Activated CD8-positive, alpha-beta T cell treated with anti-CD3 and anti-CD28 coated beads, Interleukin-2, amount 10 ng/mL, durations not matched to agents 7 days and 5 days (primary cell): ENCODE measurements around the gene TMEM18. TPM values are rescaled to one million over a fixed set of nuclear protein-coding genes. Genes with fewer than 3 reads are reported as not detected.

Experiments used
- ATAC-seq: fragments of 150-1000 bp; cut with Tn5 transposase; one replicate; pipeline ENCODE4 v1.10.0; 2021; ENCODE audit warnings: moderate library complexity
- CTCF ChIA-PET: fragments of 350-600 bp; sonication (Branson Sonifier 250); formaldehyde crosslinking; loops from one replicate; lab custom pipeline; 2021; ENCODE audit warnings: antibody characterized with exemption; lab: Charles Lee
- POLR2A ChIA-PET: fragments of 350-600 bp; sonication (Branson Sonifier 250); formaldehyde crosslinking; loops from one replicate; lab custom pipeline; 2021; ENCODE audit warnings: antibody characterized with exemption; lab: Charles Lee
- DNase-seq: peaks from one replicate; pipeline ENCODE4 v3.0.0-alpha.2; 2020
- H3K27ac Mint-ChIP-seq: one replicate; pipeline ENCODE4 v1.8.0; 2021; ENCODE audit warnings: mild to moderate bottlenecking, mixed read lengths
- H3K27me3 Mint-ChIP-seq: one replicate; pipeline ENCODE4 v1.8.0; 2021; ENCODE audit warnings: low read depth, mixed read lengths
- H3K36me3 Mint-ChIP-seq: one replicate; pipeline ENCODE4 v1.8.0; 2021; ENCODE audit warnings: low read depth, mixed read lengths
- H3K4me1 Mint-ChIP-seq: one replicate; pipeline ENCODE4 v1.8.0; 2021; ENCODE audit warnings: low read depth, mixed read lengths
- H3K4me3 Mint-ChIP-seq: one replicate; pipeline ENCODE4 v1.8.0; 2021; ENCODE audit warnings: mild to moderate bottlenecking, mixed read lengths
- H3K9me3 Mint-ChIP-seq: one replicate; pipeline ENCODE4 v1.8.0; 2022; ENCODE audit warnings: mixed read lengths; ENCODE audit not compliant: insufficient read depth
- total RNA-seq, 2 experiments: library from RNA; stranded (reverse); gene quantifications; one replicate each; pipeline ENCODE4 v1.2.3, GENCODE V29; 2021

Gene TMEM18
- total RNA-seq, 2 experiments from 2014 or later = 31.1 to 32.0 TPM

- H3K4me1 Mint-ChIP-seq = peaks cover 46% of the 10 kb centered on the region
- no peak overlapping the region for H3K27ac Mint-ChIP-seq
- ATAC-seq (no peak), DNase-seq (no peak)
- H3K27me3 Mint-ChIP-seq = no peaks in the 10 kb centered on the region
- no peaks in the 10 kb centered on the region for H3K9me3 Mint-ChIP-seq
- H3K4me3 Mint-ChIP-seq = no peak overlapping the region
- POLR2A ChIA-PET = no interaction called here
- H3K36me3 Mint-ChIP-seq = peaks cover 14% of the 10 kb centered on the region
- CTCF ChIA-PET = no interaction called here
These were observed 18.8 kb downstream of the TMEM18 start for GRCh38 chr2:658426-658825.

GRCh38 chr2:657766-658165 lies 19.4 kb downstream of the TMEM18 start:
- ATAC-seq = no peak
- no peak overlapping the region for H3K27ac Mint-ChIP-seq
- CTCF ChIA-PET = no interaction called here
- H3K4me1 Mint-ChIP-seq = peaks cover 46% of the 10 kb centered on the region
- POLR2A ChIA-PET = no interaction called here
- H3K9me3 Mint-ChIP-seq = no peaks in the 10 kb centered on the region
- H3K36me3 Mint-ChIP-seq = peaks cover 7% of the 10 kb centered on the region
- no peak overlapping the region for H3K4me3 Mint-ChIP-seq
- no peaks in the 10 kb centered on the region for H3K27me3 Mint-ChIP-seq
- DNase-seq = no peak

DNA sequence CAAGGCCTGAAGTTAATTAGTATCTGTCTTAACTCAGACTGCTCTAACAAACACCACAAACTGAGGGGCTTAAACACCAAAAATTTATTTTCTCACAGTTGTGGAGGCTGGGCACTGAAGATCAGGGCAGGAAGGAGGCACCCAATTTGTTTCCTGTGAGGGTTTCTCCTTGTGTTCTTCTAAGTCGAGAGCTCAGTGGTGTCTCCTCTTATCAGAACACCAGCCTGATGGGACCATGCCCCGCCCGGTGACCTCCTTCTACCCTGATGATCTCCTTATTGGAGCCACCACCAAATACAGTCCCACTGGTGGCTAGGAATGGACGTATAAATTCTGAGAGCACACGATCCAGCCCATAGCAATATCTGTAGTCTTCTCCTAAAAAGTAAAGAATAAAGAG lies 20.5 kb downstream of the TMEM18 start:
- H3K27ac Mint-ChIP-seq = no peak overlapping the region
- no peaks in the 10 kb centered on the region for H3K9me3 Mint-ChIP-seq
- no peak overlapping the region for H3K4me3 Mint-ChIP-seq
- H3K36me3 Mint-ChIP-seq = no peaks in the 10 kb centered on the region
- ChIA-PET CTCF (interaction anchor here (1.5 kb wide), 1 partner anchor 20 kb away, joined by 4 read pairs; no protein-coding TSS in a partner anchor), POLR2A (interaction anchor here (1.0 kb wide), 1 partner anchor 21 kb away, joined by 3 read pairs; the partner anchor contains the start of gene TMEM18)
- ATAC-seq = peak; percentile 78
- peaks cover 41% of the 10 kb centered on the region for H3K4me1 Mint-ChIP-seq
- DNase-seq = peak; percentile 35
- no peaks in the 10 kb centered on the region for H3K27me3 Mint-ChIP-seq

GRCh38 chr2:655626-656025 lies 21.6 kb downstream of the TMEM18 start:
- CTCF ChIA-PET = interaction anchor here (1.5 kb wide), 1 partner anchor 19 kb away, joined by 4 read pairs; no protein-coding TSS in a partner anchor
- peaks cover 38% of the 10 kb centered on the region for H3K4me1 Mint-ChIP-seq
- no peaks in the 10 kb centered on the region for H3K9me3 Mint-ChIP-seq
- no peaks in the 10 kb centered on the region for H3K36me3 Mint-ChIP-seq
- POLR2A ChIA-PET = no interaction called here
- H3K27ac Mint-ChIP-seq = no peak overlapping the region
- peak; percentile 49 for ATAC-seq
- no peaks in the 10 kb centered on the region for H3K27me3 Mint-ChIP-seq
- DNase-seq = no peak
- H3K4me3 Mint-ChIP-seq = no peak overlapping the region

- H3K4me1 Mint-ChIP-seq = peaks cover 38% of the 10 kb centered on the region
- ChIA-PET POLR2A (no interaction called here), CTCF (no interaction called here)
- no peaks in the 10 kb centered on the region for H3K9me3 Mint-ChIP-seq
- no peaks in the 10 kb centered on the region for H3K36me3 Mint-ChIP-seq
- H3K27me3 Mint-ChIP-seq = no peaks in the 10 kb centered on the region
- DNase-seq = no peak
- no peak overlapping the region for H3K27ac Mint-ChIP-seq
- no peak for ATAC-seq
- H3K4me3 Mint-ChIP-seq = no peak overlapping the region
These were observed 22.3 kb downstream of the TMEM18 start for GRCh38 chr2:654896-655295.

- H3K27me3 Mint-ChIP-seq = no peaks in the 10 kb centered on the region
- no peak overlapping the region for H3K27ac Mint-ChIP-seq
- H3K4me3 Mint-ChIP-seq = no peak overlapping the region
- no peaks in the 10 kb centered on the region for H3K9me3 Mint-ChIP-seq
- ChIA-PET CTCF (no interaction called here), POLR2A (interaction anchor here (0.9 kb wide), 1 partner anchor 10 kb away, joined by 4 read pairs; no protein-coding TSS in a partner anchor)
- H3K4me1 Mint-ChIP-seq = peaks cover 38% of the 10 kb centered on the region
- no peaks in the 10 kb centered on the region for H3K36me3 Mint-ChIP-seq
- DNase-seq = peak; percentile 9
- no peak for ATAC-seq
These were observed 23.4 kb downstream of the TMEM18 start for GRCh38 chr2:653645-654425.

DNA sequence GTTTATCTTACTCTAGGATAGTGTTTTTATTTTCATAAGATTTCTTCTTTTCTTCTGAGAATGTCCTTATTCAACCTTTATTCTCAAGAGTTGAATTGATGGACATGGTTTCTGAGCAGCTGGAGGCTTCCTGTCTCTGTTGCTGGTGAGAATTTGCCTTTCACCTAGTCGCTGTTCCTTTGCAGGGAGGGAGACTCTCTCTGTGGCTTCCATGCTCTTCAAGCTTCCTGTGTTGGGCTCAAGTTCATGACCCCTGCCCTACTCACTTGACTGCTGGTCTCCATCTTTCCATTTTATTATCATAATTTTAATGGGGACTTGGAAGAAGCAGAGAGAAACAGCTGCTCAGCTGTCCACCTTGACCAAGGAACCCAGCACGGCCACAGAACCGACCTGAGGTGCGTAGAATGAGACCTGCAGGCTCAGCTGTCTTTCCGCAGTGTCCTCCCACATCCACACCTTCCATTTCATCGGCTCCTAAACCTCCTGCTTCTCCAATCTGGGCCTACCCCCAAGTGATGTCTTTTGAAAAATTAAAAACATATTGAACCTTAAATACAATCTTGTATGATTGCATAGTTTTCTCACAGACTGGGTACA lies 24.2 kb downstream of the TMEM18 start:
- H3K9me3 Mint-ChIP-seq = no peaks in the 10 kb centered on the region
- H3K27ac Mint-ChIP-seq = no peak overlapping the region
- CTCF ChIA-PET = no interaction called here
- no peak overlapping the region for H3K4me3 Mint-ChIP-seq
- no peaks in the 10 kb centered on the region for H3K27me3 Mint-ChIP-seq
- no peaks in the 10 kb centered on the region for H3K36me3 Mint-ChIP-seq
- peaks cover 38% of the 10 kb centered on the region for H3K4me1 Mint-ChIP-seq
- ATAC-seq (no peak), DNase-seq (peak; percentile 25)
- POLR2A ChIA-PET = interaction anchor here (0.9 kb wide), 1 partner anchor 10 kb away, joined by 4 read pairs; no protein-coding TSS in a partner anchor

- Mint-ChIP-seq H3K27ac (no peak overlapping the region), H3K27me3 (no peaks in the 10 kb centered on the region), H3K4me1 (peaks cover 29% of the 10 kb centered on the region), H3K4me3 (no peak overlapping the region), H3K36me3 (no peaks in the 10 kb centered on the region), H3K9me3 (no peaks in the 10 kb centered on the region)
- DNase-seq = no peak
- CTCF ChIA-PET = no interaction called here
- POLR2A ChIA-PET = no interaction called here
- ATAC-seq = no peak
These were observed 25.2 kb downstream of the TMEM18 start for GRCh38 chr2:651951-652373.

DNA sequence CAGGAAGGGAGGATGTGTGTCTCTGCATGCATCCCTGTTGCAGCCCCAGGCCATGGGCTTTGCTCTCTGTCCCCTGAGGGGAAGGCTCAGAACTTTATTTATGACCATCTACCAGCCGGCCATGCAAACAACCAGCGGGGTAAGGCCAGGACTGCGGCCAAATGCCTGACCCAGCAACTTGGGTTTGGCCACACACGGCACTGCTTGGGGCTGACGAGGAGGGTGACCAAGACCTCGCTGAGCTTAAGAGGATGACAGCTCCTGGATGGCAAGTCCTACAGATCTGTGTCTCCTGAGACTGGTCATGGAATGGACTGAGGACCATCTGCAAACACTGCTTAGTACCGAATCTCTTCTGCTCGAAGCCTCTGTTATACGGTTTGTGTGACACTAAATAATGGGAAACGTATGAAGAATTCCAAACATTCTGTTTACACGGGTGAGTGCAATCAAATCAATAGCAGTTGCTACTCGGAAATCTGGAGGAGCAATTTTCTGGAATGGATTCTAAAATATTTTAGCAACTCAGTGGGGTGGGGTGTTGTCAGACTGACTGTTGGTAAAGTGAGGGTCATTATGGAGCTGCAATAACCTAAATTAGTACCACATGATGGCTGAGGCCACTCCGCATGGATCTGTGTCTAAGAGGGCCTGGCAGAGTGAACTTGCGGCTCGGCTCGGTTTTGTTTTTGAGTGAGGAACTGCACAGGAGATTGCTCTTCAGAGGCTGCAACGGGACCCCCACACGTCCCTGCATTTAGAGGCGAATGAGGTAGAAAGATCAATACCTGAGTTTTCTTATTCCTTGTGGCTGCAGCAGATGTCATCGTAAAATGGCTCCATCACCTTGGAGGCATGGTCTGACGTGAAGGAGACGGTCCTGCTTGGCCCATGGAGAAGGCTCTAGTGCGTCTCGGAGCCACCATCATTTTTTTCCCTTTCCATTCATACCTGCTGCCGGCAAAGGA lies 26.6 kb downstream of the TMEM18 start:
- H3K4me1 Mint-ChIP-seq = peaks cover 18% of the 10 kb centered on the region
- H3K36me3 Mint-ChIP-seq = no peaks in the 10 kb centered on the region
- no peak for DNase-seq
- POLR2A ChIA-PET = no interaction called here
- H3K27me3 Mint-ChIP-seq = no peaks in the 10 kb centered on the region
- H3K4me3 Mint-ChIP-seq = no peak overlapping the region
- no peaks in the 10 kb centered on the region for H3K9me3 Mint-ChIP-seq
- CTCF ChIA-PET = interaction anchor here (1.0 to 1.6 kb wide), 2 partner anchors 14 to 16 kb away, joined by 3 read pairs; no protein-coding TSS in a partner anchor
- no peak for ATAC-seq
- no peak overlapping the region for H3K27ac Mint-ChIP-seq

- Mint-ChIP-seq H3K27ac (no peak overlapping the region), H3K9me3 (no peaks in the 10 kb centered on the region), H3K4me3 (no peak overlapping the region), H3K36me3 (no peaks in the 10 kb centered on the region), H3K27me3 (no peaks in the 10 kb centered on the region), H3K4me1 (peaks cover 11% of the 10 kb centered on the region)
- DNase-seq (no peak), ATAC-seq (no peak)
- POLR2A ChIA-PET = interaction anchor here (0.6 kb wide), 1 partner anchor 895 kb away, joined by 3 read pairs; no protein-coding TSS in a partner anchor
- CTCF ChIA-PET = interaction anchor here (1.0 to 1.6 kb wide), 3 partner anchors 13 to 17 kb away, joined by 3 read pairs; no protein-coding TSS in a partner anchor
These were observed 27.5 kb downstream of the TMEM18 start for GRCh38 chr2:649426-650342.
